ENCODE results near the gene LEPR.
"Not testable (repeated sequence)": the region's sequence is repeated elsewhere in the genome, so short reads cannot be mapped to it uniquely, and the experiment has no call there.

The LEPR gene, protein sequence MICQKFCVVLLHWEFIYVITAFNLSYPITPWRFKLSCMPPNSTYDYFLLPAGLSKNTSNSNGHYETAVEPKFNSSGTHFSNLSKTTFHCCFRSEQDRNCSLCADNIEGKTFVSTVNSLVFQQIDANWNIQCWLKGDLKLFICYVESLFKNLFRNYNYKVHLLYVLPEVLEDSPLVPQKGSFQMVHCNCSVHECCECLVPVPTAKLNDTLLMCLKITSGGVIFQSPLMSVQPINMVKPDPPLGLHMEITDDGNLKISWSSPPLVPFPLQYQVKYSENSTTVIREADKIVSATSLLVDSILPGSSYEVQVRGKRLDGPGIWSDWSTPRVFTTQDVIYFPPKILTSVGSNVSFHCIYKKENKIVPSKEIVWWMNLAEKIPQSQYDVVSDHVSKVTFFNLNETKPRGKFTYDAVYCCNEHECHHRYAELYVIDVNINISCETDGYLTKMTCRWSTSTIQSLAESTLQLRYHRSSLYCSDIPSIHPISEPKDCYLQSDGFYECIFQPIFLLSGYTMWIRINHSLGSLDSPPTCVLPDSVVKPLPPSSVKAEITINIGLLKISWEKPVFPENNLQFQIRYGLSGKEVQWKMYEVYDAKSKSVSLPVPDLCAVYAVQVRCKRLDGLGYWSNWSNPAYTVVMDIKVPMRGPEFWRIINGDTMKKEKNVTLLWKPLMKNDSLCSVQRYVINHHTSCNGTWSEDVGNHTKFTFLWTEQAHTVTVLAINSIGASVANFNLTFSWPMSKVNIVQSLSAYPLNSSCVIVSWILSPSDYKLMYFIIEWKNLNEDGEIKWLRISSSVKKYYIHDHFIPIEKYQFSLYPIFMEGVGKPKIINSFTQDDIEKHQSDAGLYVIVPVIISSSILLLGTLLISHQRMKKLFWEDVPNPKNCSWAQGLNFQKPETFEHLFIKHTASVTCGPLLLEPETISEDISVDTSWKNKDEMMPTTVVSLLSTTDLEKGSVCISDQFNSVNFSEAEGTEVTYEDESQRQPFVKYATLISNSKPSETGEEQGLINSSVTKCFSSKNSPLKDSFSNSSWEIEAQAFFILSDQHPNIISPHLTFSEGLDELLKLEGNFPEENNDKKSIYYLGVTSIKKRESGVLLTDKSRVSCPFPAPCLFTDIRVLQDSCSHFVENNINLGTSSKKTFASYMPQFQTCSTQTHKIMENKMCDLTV

DNA sequence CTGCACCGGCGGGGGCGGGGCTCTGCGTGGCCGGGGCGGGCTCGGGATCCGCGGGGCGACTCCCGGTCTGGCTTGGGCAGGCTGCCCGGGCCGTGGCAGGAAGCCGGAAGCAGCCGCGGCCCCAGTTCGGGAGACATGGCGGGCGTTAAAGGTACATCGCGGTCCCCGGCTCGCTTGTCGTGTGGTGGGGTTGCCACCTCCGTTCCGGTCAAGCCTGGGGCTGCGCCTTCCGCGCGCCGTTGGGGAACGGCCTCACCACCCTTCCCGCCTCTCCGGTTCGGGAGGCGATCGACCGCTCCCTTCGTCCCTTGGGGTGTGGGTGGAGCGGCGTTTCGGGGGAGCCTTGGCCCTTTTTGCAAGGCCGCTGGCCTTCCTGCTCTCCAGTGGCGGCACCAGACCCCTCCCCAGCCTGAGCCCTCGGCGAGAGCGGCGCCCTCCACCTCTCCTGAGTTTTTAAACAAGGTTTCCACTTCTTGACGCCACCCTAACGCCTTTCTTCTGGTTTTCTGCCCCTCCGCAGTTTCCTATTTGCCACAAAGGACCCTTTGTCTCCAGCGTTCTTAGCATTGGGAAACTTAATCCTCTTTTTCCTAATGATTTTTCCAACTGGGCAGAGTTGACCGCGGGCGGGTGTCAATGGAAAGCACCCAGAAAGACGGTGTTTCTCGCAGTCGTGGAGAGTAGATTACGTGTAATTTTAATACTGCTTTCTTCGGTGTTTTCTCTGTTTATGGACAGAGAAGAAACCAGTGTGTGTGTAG, at the start of gene LEPR, which contains the start of gene LEPROT:
Gene LEPR (plus strand): TSS at position 79 of the 761 bp plus-strand sequence. CDS start 144,898 bp downstream, outside the sequence.
Gene LEPROT (plus strand): TSS at position 79 of the 761 bp plus-strand sequence. CDS start 57 bp downstream, at position 136.
- Mint-ChIP-seq H3K4me3 (no peak within 1 kb of the TSS), H3K9me3 (no peaks in the 10 kb centered on the region), H3K27ac (peak within 1 kb of the TSS; percentile 85), H3K27me3 (ENCODE audit: low read depth) (peaks cover 7% of the 10 kb centered on the region), H3K36me3 (ENCODE audit: low read depth) (peaks cover 15% of the 10 kb centered on the region), H3K4me1 (ENCODE audit: low read depth) (peaks cover 22% of the 10 kb centered on the region)
- no peak for DNase-seq (ENCODE audit: low spot score)

DNA sequence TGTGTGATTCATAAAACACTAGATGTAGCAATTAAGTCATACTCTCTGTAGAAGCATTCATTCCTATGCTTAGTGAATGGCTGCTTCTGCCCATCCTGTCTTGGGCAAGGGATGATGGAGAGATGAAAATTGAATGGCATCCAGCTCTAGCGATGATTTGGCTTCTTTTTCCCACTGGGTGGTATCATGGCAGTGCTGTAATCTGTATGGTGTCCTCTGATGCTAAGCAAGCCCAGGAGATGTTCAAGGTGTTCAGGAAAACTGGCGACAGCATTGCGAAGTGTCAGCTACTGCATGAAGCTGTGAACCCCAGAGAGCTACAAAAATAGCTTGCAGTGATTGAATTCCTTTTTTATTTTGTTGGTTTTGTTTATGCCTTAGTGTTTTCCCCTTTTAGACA, 48.9 kb upstream of the LEPR start:
- Mint-ChIP-seq H3K27me3 (ENCODE audit: low read depth) (peaks cover 12% of the 10 kb centered on the region), H3K4me1 (ENCODE audit: low read depth) (no peaks in the 10 kb centered on the region)

DNA sequence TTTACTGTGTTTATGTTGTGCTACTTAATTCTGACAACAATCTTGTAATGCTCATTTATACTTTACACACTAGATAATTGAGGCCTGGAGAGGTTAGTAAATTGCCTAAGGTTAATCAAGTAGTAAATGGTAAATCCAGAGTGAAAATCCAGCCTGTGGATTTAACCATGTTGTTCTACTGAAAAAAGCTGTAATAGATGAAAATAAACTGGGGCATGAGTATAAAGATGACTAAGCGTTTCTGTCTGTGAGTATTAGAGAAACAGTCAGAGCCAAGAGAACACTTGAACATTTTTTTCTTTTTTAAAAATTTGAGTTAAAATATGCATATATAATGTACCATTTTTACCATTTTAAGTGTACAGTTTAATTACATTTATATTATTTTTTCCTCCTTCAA, 47.9 kb upstream of the LEPR start:
- H3K9me3 Mint-ChIP-seq = no peaks in the 10 kb centered on the region
- H3K27ac Mint-ChIP-seq = no peak overlapping the region
- no peak for DNase-seq (ENCODE audit: low spot score)
- H3K4me1 Mint-ChIP-seq (ENCODE audit: low read depth) = no peaks in the 10 kb centered on the region
- H3K27me3 Mint-ChIP-seq (ENCODE audit: low read depth) = peaks cover 12% of the 10 kb centered on the region
- H3K36me3 Mint-ChIP-seq (ENCODE audit: low read depth) = peaks cover 2% of the 10 kb centered on the region
- H3K4me3 Mint-ChIP-seq = no peak overlapping the region

More for the DNA sequence above, 48.9 kb upstream of the LEPR start:
- no peak for DNase-seq (ENCODE audit: low spot score)
- H3K9me3 Mint-ChIP-seq = no peaks in the 10 kb centered on the region
- no peak overlapping the region for H3K27ac Mint-ChIP-seq
- no peak overlapping the region for H3K4me3 Mint-ChIP-seq
- H3K36me3 Mint-ChIP-seq (ENCODE audit: low read depth) = peaks cover 2% of the 10 kb centered on the region

DNA sequence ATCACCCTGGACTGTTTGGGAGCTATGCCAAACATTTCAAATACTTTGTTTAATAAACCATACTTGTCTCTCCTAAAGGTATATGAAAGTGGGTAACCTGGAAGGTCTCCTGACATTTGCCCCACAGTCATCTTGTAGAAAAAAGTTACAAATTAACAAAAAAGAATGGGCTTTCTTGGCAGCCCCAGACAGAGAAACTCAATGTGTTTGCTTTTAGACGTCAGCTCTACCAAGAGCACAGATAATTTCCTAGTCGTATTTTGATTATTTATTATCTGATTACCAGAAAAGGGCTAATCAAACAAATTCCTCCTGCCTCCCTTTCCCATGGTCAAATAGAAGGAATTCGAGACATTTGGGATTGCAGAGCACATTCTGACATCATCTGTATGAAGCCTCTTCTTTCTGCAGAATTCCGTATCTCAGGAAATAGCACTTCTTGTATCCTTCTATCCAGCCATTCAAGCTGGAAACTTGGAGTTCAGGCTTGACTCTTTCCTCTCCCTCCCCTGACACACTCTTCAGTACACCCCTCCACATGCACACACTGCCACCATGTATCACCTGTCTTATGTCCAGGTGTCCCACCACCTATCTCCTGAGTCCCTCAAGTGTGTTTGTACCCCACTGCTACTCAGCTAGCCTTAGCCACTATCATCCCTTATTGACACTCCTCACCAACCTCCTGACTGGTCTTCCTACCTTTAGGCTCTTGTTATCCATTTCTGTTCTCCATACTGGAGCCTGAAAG, 42.8 kb upstream of the LEPR start:
- Mint-ChIP-seq H3K36me3 (ENCODE audit: low read depth) (peaks cover 4% of the 10 kb centered on the region), H3K4me1 (ENCODE audit: low read depth) (no peaks in the 10 kb centered on the region), H3K4me3 (no peak overlapping the region), H3K27me3 (ENCODE audit: low read depth) (peaks cover 6% of the 10 kb centered on the region), H3K9me3 (no peaks in the 10 kb centered on the region), H3K27ac (no peak overlapping the region)
- no peak for DNase-seq (ENCODE audit: low spot score)

DNA sequence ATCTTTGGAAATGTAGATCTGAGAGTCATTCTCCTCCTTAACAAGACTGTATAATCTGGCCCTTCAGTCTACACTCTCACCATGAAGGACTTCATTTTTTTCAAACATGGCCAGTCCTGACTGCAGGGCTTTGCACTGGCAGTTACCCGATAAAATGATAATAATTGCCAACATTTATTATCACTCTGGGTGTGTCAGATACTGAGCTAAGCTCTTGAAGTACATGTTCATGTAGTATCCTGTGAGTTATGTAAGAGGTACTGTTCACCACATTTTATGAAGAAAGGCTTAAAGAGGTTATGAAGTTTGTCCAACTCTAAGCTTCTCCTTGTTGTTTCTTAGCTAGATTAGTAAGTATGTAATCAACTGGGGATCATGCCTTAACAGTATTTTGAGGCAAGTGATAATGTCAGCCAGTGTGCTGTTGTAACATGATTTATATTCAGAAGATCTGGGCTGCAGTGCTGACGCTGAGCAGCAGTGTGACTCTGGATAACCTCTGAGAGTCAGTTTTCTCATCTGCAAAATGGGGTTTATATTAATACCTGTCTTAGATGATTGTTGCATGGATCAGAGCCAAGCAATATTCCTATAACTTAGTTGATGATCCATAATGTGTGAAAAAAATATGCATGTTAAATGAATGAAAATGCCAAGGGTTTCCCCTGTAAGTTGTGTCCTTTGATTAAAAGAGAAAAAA, 42.1 kb upstream of the LEPR start:
- Mint-ChIP-seq H3K36me3 (ENCODE audit: low read depth) (peaks cover 4% of the 10 kb centered on the region), H3K4me3 (no peak overlapping the region), H3K9me3 (no peaks in the 10 kb centered on the region), H3K27me3 (ENCODE audit: low read depth) (peaks cover 6% of the 10 kb centered on the region), H3K27ac (no peak overlapping the region), H3K4me1 (ENCODE audit: low read depth) (no peaks in the 10 kb centered on the region)
- DNase-seq (ENCODE audit: low spot score) = no peak

DNA sequence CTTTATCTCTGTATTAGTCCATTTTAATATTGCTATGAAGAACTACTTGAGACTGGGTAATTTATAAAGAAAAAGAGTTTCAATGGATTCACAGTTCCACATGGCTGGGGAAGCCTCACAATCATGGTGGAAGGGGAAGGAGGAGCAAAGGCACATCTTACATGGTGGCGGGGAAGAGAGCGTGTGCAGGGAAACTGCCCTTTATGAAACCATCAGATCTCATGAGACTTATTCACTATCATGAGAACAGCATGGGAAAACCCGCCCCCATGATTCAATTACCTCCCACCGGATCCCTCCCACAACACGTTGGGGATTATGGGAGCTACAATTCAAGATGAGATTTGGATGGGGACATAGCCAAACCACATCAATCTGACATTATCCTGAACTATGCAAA, 36.0 kb upstream of the LEPR start:
- not testable (repeated sequence) for H3K4me1 Mint-ChIP-seq (ENCODE audit: low read depth); H3K9me3 Mint-ChIP-seq; H3K36me3 Mint-ChIP-seq (ENCODE audit: low read depth); H3K27me3 Mint-ChIP-seq (ENCODE audit: low read depth); H3K4me3 Mint-ChIP-seq; DNase-seq (ENCODE audit: low spot score); H3K27ac Mint-ChIP-seq

DNA sequence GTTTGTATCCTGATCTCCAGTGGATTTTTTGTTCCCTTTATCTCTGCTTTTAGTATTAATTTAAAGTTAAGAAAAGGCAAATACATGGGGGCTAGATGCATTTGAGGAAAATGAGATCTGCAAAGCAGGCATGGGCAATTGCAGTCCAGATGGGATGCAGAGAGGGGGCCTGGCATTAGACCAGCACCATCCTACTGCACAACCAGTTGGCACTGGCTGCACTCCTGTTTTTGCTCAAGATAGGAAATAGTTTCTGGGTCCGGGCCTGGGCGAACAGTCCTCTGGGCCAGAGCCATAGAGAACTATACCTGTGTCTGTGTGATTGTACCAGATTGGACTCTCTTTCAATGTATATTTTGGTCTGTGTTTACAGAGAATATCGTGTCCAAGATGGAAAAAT, 34.0 kb upstream of the LEPR start:
- H3K4me3 Mint-ChIP-seq = no peak overlapping the region
- no peaks in the 10 kb centered on the region for H3K27me3 Mint-ChIP-seq (ENCODE audit: low read depth)
- no peak for DNase-seq (ENCODE audit: low spot score)
- peaks cover 16% of the 10 kb centered on the region for H3K4me1 Mint-ChIP-seq (ENCODE audit: low read depth)
- H3K36me3 Mint-ChIP-seq (ENCODE audit: low read depth) = peaks cover 2% of the 10 kb centered on the region
- H3K27ac Mint-ChIP-seq = no peak overlapping the region
- no peaks in the 10 kb centered on the region for H3K9me3 Mint-ChIP-seq

DNA sequence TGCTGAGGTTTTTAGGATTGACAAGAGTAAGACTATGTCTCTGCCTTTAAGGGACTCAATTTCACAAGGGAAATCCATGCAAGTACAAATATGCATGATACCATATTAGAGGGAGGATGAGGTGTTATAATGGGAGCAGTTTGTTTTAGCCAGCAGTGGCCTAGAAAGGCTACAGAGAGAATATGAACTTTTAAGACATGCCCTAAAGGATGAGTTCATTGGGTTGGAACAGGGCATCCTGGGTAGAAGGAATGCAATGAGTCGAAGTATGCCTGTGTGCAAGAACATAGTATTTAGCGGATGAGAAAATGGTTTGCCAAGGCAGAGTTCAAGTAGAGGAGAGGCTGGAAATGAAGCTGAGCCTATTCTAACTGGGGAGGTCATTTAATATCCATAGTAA, 32.6 kb upstream of the LEPR start:
- Mint-ChIP-seq H3K27me3 (ENCODE audit: low read depth) (no peaks in the 10 kb centered on the region), H3K4me3 (no peak overlapping the region), H3K4me1 (ENCODE audit: low read depth) (peaks cover 24% of the 10 kb centered on the region), H3K36me3 (ENCODE audit: low read depth) (peaks cover 4% of the 10 kb centered on the region), H3K9me3 (no peaks in the 10 kb centered on the region), H3K27ac (no peak overlapping the region)
- DNase-seq (ENCODE audit: low spot score) = no peak

DNA sequence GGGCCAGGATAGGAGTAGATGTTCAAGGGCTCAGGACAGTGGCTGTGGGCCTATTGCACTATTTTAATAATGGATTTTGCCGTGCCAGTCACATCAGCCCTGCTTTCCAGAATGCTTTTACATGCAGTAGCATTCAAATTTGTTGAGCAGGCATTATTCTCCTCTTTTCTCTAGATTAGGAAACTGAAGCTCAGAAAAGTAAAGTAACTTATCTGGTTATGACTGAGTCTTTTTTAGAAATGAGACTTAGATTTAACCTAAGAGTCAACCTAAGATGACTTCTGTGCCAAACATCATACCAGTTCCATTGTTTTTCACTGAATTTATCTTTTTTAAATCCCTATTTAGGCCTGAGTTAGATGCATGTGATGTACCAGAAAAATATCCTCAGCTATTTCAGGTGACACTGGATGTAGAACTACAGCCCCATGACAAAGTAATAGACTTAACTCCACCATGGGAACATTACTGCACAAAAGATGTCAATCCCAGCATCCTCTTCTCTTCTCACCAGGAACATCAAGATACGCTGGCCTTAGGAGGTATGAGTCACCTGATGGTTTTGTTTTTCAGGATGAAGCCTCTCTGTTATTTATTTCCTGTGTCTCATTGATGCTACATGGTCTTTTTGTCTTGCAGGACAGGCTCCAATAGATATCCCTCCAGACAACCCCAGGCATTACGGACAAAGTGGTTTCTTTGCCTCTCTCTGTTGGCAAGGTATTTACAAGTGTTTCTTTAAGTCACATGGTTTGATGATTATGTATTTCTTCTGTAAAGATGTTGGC, 31.4 kb upstream of the LEPR start:
- Mint-ChIP-seq H3K27ac (peak overlapping the region; percentile 34), H3K27me3 (ENCODE audit: low read depth) (no peaks in the 10 kb centered on the region), H3K9me3 (no peaks in the 10 kb centered on the region), H3K4me1 (ENCODE audit: low read depth) (peaks cover 34% of the 10 kb centered on the region), H3K36me3 (ENCODE audit: low read depth) (peaks cover 4% of the 10 kb centered on the region), H3K4me3 (no peak overlapping the region)
- DNase-seq (ENCODE audit: low spot score) = no peak

DNA sequence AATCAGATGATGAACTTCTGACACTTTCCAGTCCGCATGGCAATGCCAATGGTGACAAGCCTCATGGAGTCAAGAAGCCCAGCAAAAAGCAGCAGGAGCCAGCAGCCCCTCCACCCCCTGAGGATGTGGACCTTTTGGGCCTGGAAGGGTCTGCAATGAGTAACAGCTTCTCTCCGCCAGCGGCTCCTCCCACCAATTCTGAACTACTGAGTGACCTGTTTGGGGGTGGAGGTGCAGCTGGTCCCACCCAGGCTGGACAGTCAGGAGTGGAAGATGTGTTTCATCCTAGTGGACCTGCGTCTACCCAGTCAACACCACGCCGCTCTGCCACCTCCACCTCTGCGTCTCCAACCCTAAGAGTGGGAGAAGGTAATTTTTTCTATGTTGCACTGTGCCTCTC, 28.0 kb upstream of the LEPR start:
- Mint-ChIP-seq H3K9me3 (no peaks in the 10 kb centered on the region), H3K27me3 (ENCODE audit: low read depth) (no peaks in the 10 kb centered on the region), H3K36me3 (ENCODE audit: low read depth) (peaks cover 4% of the 10 kb centered on the region), H3K27ac (peak overlapping the region; percentile 49), H3K4me1 (ENCODE audit: low read depth) (peaks cover 62% of the 10 kb centered on the region), H3K4me3 (no peak overlapping the region)
- DNase-seq (ENCODE audit: low spot score) = no peak

DNA sequence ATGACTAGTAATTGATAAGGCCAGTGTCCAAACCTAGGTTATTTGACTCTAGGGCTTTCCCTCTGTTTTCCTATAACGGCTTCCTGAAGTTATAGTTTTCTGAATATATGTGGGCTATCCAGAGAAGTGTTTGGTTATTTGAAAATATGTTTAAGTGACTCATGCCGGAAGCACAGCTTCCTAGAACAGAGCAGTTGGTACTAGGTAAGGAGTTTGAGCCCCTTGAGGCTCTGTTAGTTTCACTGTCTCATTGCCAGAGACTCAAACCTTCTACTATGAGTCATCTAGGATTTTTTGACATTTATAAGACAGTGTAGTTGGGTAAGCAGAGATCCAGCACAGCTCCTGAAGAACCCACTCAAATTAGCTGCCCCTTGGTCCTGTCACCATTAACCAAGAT, 27.1 kb upstream of the LEPR start:
- peak overlapping the region; percentile 72 for H3K27ac Mint-ChIP-seq
- peak overlapping the region; percentile 46 for H3K4me3 Mint-ChIP-seq
- DNase-seq (ENCODE audit: low spot score) = peak; percentile 46

DNA sequence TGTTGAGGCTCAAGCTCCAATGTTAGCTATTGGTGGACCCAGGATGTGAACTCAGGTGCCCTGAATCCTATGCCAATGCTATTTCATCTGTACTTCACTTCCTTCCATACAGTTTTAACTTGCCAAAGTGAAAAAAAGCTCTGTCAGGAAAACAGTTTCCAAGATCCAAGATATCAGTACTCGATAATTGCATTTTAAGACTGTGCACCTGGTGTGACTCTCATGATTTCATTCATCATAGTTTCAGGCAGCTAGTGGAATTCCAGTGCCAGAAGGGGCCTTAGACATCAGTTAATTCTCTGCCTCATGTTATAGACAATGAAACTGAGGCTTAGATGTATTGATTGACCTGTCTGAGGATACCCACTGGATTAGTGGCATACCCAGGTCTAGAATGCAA, 26.5 kb upstream of the LEPR start:
- Mint-ChIP-seq H3K27me3 (ENCODE audit: low read depth) (no peaks in the 10 kb centered on the region), H3K4me1 (ENCODE audit: low read depth) (peaks cover 73% of the 10 kb centered on the region), H3K9me3 (no peaks in the 10 kb centered on the region), H3K4me3 (peak overlapping the region; percentile 46), H3K36me3 (ENCODE audit: low read depth) (peaks cover 4% of the 10 kb centered on the region), H3K27ac (peak overlapping the region; percentile 72)
- DNase-seq (ENCODE audit: low spot score) = no peak

More for the DNA sequence above, 27.1 kb upstream of the LEPR start:
- Mint-ChIP-seq H3K36me3 (ENCODE audit: low read depth) (peaks cover 5% of the 10 kb centered on the region), H3K9me3 (no peaks in the 10 kb centered on the region), H3K27me3 (ENCODE audit: low read depth) (no peaks in the 10 kb centered on the region), H3K4me1 (ENCODE audit: low read depth) (peaks cover 69% of the 10 kb centered on the region)
